Subcutaneous adipose tissue (tissue), 4 donors: ENCODE measurements around the gene C1orf141. TPM values are rescaled to one million over a fixed set of nuclear protein-coding genes. Genes with fewer than 3 reads are reported as not detected.

Experiments used
- CTCF ChIP-seq: fragments of 450-650 bp; IDR thresholded peaks from one replicate; pipeline ENCODE4 v1.5.1; 2016; ENCODE audit warnings: low read depth, mild to moderate bottlenecking, control low read depth, antibody characterized with exemption, moderate library complexity
- total RNA-seq, 4 donors: library from RNA; depleted of rRNA; stranded (reverse); fragments of >200 nt; gene quantifications; one replicate each; pipeline ENCODE4 v1.1.0, GENCODE V29; 2016

Gene C1orf141
- total RNA-seq, 4 donors from 2014 or later, result 0.34 TPM; not detected in 3

- TF ChIP-seq CTCF, result no peak
Observed at GRCh38 chr1:67150931-67151330, 16.2 kb upstream of the C1orf141 start.

GRCh38 chr1:67149179-67149770 is 14.5 kb upstream of the C1orf141 start:
- TF ChIP-seq CTCF, result no peak

DNA sequence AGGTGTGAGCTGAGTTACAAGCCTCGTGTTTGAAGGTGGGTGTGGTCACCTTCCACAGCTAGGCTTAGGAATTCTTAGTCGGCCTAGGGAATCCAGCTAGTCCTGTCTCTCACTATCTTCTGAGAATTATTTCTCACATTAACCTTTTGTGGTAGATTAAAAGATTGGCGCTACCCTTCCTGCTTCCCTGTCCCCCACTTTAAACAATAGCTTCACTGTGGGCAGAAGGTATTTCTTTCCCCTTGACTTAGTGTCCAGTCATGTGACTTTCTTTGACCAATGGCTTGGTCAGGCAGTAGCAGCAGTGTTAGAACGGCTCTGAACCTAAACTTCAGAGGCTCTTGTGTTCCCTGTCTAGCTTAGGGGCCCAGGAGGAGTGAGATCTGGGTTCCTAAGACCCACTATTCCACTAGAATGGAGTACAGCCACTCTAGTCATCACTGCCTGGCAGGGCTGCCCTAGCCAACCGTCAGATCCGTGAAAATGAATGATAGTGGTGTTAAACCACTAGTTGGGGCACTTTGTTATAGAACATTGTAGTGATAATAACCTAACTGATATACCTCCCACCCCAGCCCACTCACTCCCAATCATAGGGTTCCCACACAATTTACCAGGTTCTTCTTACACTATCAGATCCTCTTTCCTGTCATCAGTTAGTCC is 13.9 kb upstream of the C1orf141 start:
- TF ChIP-seq CTCF, result no peak

GRCh38 chr1:67146539-67146938 is 11.8 kb upstream of the C1orf141 start:
- no peak for TF ChIP-seq CTCF

- TF ChIP-seq CTCF, result no peak
Observed at GRCh38 chr1:67146101-67146500, 11.3 kb upstream of the C1orf141 start.

- TF ChIP-seq CTCF, result no peak
Observed at GRCh38 chr1:67144696-67145095, 9.9 kb upstream of the C1orf141 start.

DNA sequence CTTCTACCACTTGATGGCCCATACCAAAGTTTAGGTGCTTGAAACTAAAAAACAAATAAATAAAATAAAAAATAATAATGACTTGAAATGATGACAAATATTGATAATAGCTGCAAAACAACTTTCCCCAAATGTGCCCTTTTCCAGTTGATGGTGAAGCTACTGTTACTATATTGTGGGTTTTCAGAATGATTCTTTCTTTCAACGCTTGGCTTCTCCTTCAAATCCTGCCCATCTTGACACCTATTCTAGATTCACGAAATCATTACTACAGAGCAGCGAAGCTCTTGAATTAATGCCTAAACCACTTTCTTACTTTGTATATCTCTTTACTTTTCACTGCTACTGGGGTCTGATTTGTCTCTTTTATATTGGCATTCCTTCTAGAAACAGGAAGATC is 9.2 kb upstream of the C1orf141 start:
- TF ChIP-seq CTCF, result no peak
